ENCODE data around the gene HIVEP3.

GRCh38 chr1:41589395-41589794 is 329.3 kb downstream of the HIVEP3 start:
- TF ChIP-seq CTCF (IDR thresholded peaks at IDR 0.05) (no peak), GABPA (IDR thresholded peaks at IDR 0.05; ENCODE audit: low read depth) (no peak), MXI1 (IDR thresholded peaks at IDR 0.05; ENCODE audit: low read depth, low read length) (no peak), POLR2AphosphoS5 (IDR thresholded peaks at IDR 0.05; ENCODE audit: low read depth, low read length) (no peak), SIN3A (IDR thresholded peaks at IDR 0.05; ENCODE audit: borderline replicate concordance, low read depth, low read length) (no peak), ZBTB33 (IDR thresholded peaks at IDR 0.05; ENCODE audit: borderline replicate concordance, low read depth) (no peak), SMC3 (IDR thresholded peaks at IDR 0.05; ENCODE audit: low read depth, low read length) (no peak), REST (IDR thresholded peaks at IDR 0.05; ENCODE audit: low read depth, low read length) (no peak), EZH2phosphoT487 (IDR thresholded peaks at IDR 0.05; ENCODE audit: borderline replicate concordance, low read depth) (no peak), RFX5 (IDR thresholded peaks at IDR 0.05; ENCODE audit: low read length) (no peak), TCF12 (IDR thresholded peaks at IDR 0.05) (no peak), TAF1 (IDR thresholded peaks at IDR 0.05; ENCODE audit: borderline replicate concordance, low read depth, low read length) (no peak)
- TF ChIP-seq, protein P1, sequence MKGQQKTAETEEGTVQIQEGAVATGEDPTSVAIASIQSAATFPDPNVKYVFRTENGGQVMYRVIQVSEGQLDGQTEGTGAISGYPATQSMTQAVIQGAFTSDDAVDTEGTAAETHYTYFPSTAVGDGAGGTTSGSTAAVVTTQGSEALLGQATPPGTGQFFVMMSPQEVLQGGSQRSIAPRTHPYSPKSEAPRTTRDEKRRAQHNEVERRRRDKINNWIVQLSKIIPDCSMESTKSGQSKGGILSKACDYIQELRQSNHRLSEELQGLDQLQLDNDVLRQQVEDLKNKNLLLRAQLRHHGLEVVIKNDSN (IDR thresholded peaks at IDR 0.05; ENCODE audit: borderline replicate concordance, low read depth): no peak
